Right atrium auricular region (tissue), 2 donors: ENCODE results near the gene LRFN2. TPM values are rescaled to one million over a fixed set of nuclear protein-coding genes. Genes with fewer than 3 reads are reported as not detected.

Experiments used
- DNase-seq: peaks from one replicate; pipeline ENCODE4 v3.0.0-alpha.2; 2019; ENCODE audit warnings: low spot score
- H3K27ac ChIP-seq, 2 donors: fragments of 200-600 bp; sonication (generic); 1 replicate in 1 of 2; 2 replicates in 1 of 2; pipeline ENCODE4 v1.5.1; 2016 to 2019
- H3K27me3 ChIP-seq, 2 donors: fragments of 200-600 bp; sonication (generic); one replicate each; pipeline versions ENCODE4 v1.5.1 to v1.6.0; 2017 to 2019
- H3K36me3 ChIP-seq: fragments of 200-600 bp; sonication (generic); one replicate; pipeline ENCODE4 v1.5.1; 2016
- H3K4me1 ChIP-seq, 2 donors: fragments of 200-600 bp; sonication (generic); one replicate each; pipeline versions ENCODE4 v1.5.1 to v1.6.0; 2017 to 2019
- H3K4me3 ChIP-seq, 2 donors: fragments of 200-600 bp; sonication (generic); 1 replicate in 1 of 2; 2 replicates in 1 of 2; pipeline ENCODE4 v1.5.1; 2017 to 2019; ENCODE audit warnings: mild to moderate bottlenecking in 1 of 2, moderate library complexity in 1 of 2
- H3K9me3 ChIP-seq, 2 donors: fragments of 200-600 bp; sonication (generic); one replicate each; pipeline ENCODE4 v1.5.1; 2019
- total RNA-seq, 2 donors: library from RNA; depleted of rRNA; stranded (reverse); fragments of >200 nt; gene quantifications; one replicate each; pipeline ENCODE4 v1.1.0, GENCODE V29; 2016
- TF ChIP-seq, protein P1 (sequence below), 2 donors: fragments of 200-600 bp; sonication (generic); IDR thresholded peaks; one replicate each; pipeline ENCODE4 v1.5.1; 2019; ENCODE audit warnings: antibody characterized with exemption in 2 of 2

Gene LRFN2
- total RNA-seq, 2 donors from 2014 or later = not detected

DNA sequence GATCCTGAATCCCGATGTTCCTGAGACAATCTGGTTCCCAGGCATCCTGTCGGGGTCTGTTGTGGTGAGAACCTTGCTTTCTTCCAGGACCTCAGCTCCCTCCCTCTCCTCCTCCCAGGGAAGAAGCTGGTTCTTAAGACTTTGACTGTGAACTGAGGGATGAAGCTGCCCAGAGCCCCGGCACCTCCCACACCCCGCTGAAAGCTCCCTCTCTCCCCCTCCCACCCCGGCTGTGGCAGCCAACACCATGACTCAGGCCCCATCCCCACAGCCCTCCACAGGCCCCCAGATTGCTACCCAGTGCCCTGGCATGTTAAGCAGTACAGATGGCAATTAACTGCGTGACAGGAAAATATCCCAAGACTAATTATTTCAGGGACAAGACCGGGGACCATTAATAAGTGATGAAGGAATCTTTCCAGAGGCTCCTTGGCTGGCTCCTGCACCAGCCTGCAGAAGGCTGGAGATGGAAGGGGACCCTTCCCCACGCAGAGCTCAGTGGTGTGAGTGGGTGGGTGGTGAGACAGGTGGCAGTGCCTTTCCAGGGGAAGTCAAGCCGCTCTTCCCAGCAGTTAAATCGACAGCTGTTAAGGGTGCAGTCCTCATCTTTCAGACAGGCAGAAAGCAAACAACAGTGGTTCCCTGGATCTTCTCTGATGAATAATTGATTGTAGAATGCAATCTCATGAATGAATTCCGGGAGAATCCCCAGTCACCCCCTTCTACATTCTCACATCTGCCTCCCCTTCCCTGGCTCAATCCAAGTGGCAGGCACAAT is 237.9 kb downstream of the LRFN2 start:
- Histone ChIP-seq H3K9me3 (no peaks in the 10 kb centered on the region), H3K36me3 (no peaks in the 10 kb centered on the region), H3K4me1 (no peaks in the 10 kb centered on the region), H3K4me3 (no peak overlapping the region), H3K27me3 (no peaks in the 10 kb centered on the region), H3K27ac (no peak overlapping the region)
- TF ChIP-seq, protein P1, sequence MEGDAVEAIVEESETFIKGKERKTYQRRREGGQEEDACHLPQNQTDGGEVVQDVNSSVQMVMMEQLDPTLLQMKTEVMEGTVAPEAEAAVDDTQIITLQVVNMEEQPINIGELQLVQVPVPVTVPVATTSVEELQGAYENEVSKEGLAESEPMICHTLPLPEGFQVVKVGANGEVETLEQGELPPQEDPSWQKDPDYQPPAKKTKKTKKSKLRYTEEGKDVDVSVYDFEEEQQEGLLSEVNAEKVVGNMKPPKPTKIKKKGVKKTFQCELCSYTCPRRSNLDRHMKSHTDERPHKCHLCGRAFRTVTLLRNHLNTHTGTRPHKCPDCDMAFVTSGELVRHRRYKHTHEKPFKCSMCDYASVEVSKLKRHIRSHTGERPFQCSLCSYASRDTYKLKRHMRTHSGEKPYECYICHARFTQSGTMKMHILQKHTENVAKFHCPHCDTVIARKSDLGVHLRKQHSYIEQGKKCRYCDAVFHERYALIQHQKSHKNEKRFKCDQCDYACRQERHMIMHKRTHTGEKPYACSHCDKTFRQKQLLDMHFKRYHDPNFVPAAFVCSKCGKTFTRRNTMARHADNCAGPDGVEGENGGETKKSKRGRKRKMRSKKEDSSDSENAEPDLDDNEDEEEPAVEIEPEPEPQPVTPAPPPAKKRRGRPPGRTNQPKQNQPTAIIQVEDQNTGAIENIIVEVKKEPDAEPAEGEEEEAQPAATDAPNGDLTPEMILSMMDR (IDR thresholded peaks at IDR 0.05) = no peak
- DNase-seq = peak; percentile 34

DNA sequence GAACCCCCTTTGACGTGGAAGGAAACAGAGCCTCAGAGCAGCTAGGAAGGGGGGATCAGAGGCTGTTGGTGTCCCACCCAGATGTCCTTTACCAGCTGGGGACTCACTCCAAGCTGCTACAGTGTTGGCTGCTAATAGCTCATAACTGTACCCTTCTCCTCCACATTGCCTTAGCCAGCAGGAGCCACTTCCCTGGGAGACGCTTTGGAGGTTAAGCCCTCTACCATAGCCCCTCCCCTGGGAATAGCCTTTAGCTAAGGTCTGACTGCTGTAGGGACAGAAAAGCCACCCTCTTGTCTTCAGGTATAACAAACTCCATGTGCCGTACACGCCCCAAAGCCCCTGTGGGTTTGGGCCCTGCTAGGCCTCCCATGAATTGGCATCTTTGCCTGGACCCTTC is 238.6 kb downstream of the LRFN2 start:
- peak; percentile 38 for DNase-seq
- Histone ChIP-seq H3K4me1 (no peaks in the 10 kb centered on the region), H3K27ac (no peak overlapping the region), H3K9me3 (no peaks in the 10 kb centered on the region), H3K36me3 (no peaks in the 10 kb centered on the region), H3K4me3 (no peak overlapping the region), H3K27me3 (no peaks in the 10 kb centered on the region)
- TF ChIP-seq, protein P1 (IDR thresholded peaks at IDR 0.05) = no peak

DNA sequence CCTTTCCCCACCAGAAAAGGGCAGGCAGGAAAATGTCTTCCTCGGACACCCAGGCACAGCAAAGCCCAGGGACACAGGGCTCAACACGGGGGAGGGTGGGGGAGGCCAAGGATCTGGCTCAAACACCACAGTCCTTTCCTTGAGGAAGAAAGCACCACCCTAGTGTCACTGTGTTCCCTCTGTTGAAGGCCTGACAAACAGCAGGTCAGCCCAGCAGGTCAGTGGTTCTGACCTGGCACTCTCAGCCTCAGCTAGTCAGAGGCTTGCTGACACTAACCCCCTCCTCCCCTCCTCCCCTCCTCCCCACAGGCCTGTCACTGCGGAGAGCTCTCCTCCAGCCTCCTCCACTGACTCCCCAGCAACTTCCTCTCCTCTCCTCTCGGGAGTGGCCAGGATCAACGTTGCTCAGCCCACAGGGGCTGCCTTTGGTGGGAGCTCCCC is 239.6 kb downstream of the LRFN2 start:
- Histone ChIP-seq H3K36me3 (no peaks in the 10 kb centered on the region), H3K4me3 (no peak overlapping the region), H3K9me3 (no peaks in the 10 kb centered on the region), H3K27me3 (no peaks in the 10 kb centered on the region), H3K4me1 (no peaks in the 10 kb centered on the region), H3K27ac (no peak overlapping the region)
- DNase-seq = peak; percentile 48
- TF ChIP-seq, protein P1 (IDR thresholded peaks at IDR 0.05) = no peak

DNA sequence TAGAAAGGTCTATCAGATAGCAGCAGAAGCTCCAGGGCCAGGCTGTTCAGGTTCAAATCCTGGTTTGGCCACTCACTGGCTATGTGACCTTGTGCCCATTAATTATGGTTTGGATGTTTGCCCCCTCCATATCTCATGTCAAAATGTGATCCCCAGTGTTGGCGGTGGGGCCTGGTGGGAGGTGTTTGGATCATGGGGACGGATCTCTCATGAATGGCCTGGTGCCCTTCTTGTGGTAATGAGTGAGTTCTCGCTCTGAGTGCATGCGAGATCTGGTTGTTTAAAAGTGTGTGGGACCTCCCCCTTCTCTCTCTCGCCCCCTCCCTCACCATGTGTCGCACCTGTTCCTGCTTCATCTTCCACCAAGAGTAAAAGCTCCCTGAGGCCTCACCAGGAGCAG is 240.9 kb downstream of the LRFN2 start:
- H3K27ac ChIP-seq = no peak overlapping the region
- no peaks in the 10 kb centered on the region for H3K27me3 ChIP-seq
- DNase-seq = peak; percentile 26
- no peaks in the 10 kb centered on the region for H3K9me3 ChIP-seq
- no peaks in the 10 kb centered on the region for H3K4me1 ChIP-seq
- H3K36me3 ChIP-seq = no peaks in the 10 kb centered on the region
- no peak overlapping the region for H3K4me3 ChIP-seq
- TF ChIP-seq, protein P1 (IDR thresholded peaks at IDR 0.05) = no peak

DNA sequence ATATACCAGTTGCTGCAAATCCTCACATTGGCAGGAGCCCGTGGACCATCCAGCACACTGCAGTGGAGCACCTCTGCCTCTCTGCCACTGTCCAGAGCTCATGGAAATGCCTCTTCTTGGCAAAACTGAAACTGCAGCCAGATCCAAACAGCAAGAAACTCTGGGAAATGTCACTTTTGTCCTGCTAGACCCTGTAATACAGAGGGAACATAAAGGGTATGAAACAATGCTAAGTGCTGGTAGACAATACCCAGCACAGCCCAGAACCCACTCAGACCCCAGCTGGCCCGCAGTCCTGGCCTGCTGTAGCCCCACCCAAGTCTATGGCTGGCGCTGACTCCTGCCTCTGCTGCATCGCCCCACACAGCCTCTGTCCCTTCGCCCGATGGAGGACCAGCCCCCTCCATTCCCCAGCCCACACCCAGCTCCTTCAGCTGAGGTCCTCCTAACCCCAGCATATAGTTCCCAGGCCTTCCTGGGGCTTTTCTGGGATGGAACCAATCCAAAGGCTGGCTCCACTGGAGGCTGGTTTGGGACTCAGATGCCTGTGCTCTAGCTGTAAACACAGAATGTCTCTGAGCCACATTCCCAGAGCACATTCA is 242.5 kb downstream of the LRFN2 start:
- no peak overlapping the region for H3K4me3 ChIP-seq
- no peaks in the 10 kb centered on the region for H3K27me3 ChIP-seq
- DNase-seq = peak; percentile 28
- no peaks in the 10 kb centered on the region for H3K9me3 ChIP-seq
- TF ChIP-seq, protein P1 (IDR thresholded peaks at IDR 0.05) = no peak
- H3K27ac ChIP-seq = no peak overlapping the region
- H3K36me3 ChIP-seq = no peaks in the 10 kb centered on the region
- H3K4me1 ChIP-seq = no peaks in the 10 kb centered on the region
